NT2/D1 (cell line): Measurements from ENCODE around the gene PHLDA3.
A peak's percentile ranks its signal among the peaks of the same experiment; 100 is the strongest.
"Not testable (repeated sequence)": the region's sequence is repeated elsewhere in the genome, so short reads cannot be mapped to it uniquely, and the experiment has no call there.

Source experiments
- DNase-seq: peaks from one replicate; pipeline ENCODE4 v3.0.0-alpha.2; 2011; ENCODE audit warnings: low read depth, low spot score
- H3K27me3 ChIP-seq: 2 replicates; pipeline ENCODE4 v1.6.0; 2011; ENCODE audit warnings: mild to moderate bottlenecking; ENCODE audit not compliant: insufficient read length, insufficient read depth
- H3K36me3 ChIP-seq: 2 replicates; pipeline ENCODE4 v1.6.1; 2011; ENCODE audit warnings: mild to moderate bottlenecking, low read length, mixed read lengths; ENCODE audit not compliant: insufficient read depth, insufficient read length
- H3K4me1 ChIP-seq: 2 replicates; pipeline ENCODE4 v1.5.1; 2011; ENCODE audit not compliant: insufficient read depth, insufficient read length
- H3K4me3 ChIP-seq: 2 replicates; pipeline ENCODE4 v1.5.1; 2011; ENCODE audit warnings: low read depth; ENCODE audit not compliant: insufficient read length
- H3K9ac ChIP-seq: 2 replicates; pipeline ENCODE4 v1.6.0; 2011; ENCODE audit warnings: low read depth; ENCODE audit not compliant: insufficient read length
- H3K9me3 ChIP-seq: 2 replicates; pipeline ENCODE4 v1.5.1; 2011; ENCODE audit warnings: mild to moderate bottlenecking, low read length; ENCODE audit not compliant: insufficient read depth
- SUZ12 ChIP-seq: IDR thresholded peaks from 2 replicates; pipeline ENCODE4 v1.6.1; 2011; ENCODE audit not compliant: insufficient read length, insufficient read depth; ENCODE audit errors: extremely low read depth
- YY1 ChIP-seq: IDR thresholded peaks from 2 replicates; pipeline ENCODE4 v1.6.1; 2011; ENCODE audit not compliant: insufficient read length, insufficient read depth
- ZNF274 ChIP-seq: IDR thresholded peaks from 2 replicates; pipeline ENCODE4 v1.6.1; 2011; ENCODE audit warnings: mild to moderate bottlenecking, low read depth, low read length

Gene PHLDA3

DNA sequence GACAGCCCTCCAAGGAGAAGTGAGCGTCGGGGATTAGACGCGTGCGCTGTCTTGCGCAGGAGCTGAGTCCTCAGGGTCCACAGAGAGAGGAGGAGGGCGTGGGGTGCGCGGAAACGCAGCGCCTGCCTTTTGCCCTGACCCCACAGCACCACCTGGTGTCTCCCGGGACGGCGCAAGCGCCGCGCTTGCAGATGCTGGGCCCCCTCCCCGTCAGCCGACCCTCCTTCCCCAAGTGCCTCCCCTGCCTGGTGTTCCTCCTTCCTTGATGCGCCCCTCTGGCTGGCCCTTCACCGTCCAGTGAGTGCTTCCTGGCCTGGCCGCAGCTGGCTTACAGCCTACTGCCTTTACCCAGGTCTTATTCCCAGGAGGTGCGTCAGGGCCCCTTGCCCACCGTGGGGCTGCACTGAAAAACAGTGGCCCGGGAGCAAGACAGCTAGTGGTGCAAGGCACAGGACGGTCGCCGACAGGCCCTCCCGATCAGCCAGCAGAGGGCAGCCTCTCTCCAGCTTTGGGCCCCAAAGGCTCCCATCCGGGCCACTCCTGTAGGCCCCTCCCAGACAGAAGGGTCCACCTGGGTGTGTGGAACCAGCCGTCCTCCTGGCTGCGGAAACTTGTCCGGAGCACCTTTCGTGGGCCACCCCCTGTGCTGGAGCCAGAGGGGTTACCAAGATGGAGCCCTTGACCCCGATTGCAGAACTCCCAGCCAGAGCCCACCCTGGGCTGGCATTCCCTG is 12.9 kb upstream of the PHLDA3 start:
- DNase-seq, result peak; percentile 91
- TF ChIP-seq SUZ12, result no peak
- no peak for TF ChIP-seq YY1
- TF ChIP-seq ZNF274, result no peak
- peak overlapping the region; percentile 76 for H3K9ac ChIP-seq
- peaks cover 8% of the 10 kb centered on the region for H3K4me1 ChIP-seq
- no peaks in the 10 kb centered on the region for H3K9me3 ChIP-seq
- H3K27me3 ChIP-seq, result peaks cover 12% of the 10 kb centered on the region
- H3K36me3 ChIP-seq, result peaks cover 6% of the 10 kb centered on the region
- peak overlapping the region; percentile 47 for H3K4me3 ChIP-seq

- TF ChIP-seq ZNF274, result no peak
- no peak for TF ChIP-seq SUZ12
- no peaks in the 10 kb centered on the region for H3K9me3 ChIP-seq
- peaks cover 12% of the 10 kb centered on the region for H3K27me3 ChIP-seq
- H3K36me3 ChIP-seq, result peaks cover 6% of the 10 kb centered on the region
- peak overlapping the region; percentile 76 for H3K9ac ChIP-seq
- peaks cover 8% of the 10 kb centered on the region for H3K4me1 ChIP-seq
- H3K4me3 ChIP-seq, result peak overlapping the region; percentile 47
- no peak for DNase-seq
Measured at GRCh38 chr1:201481004-201481380, 12.0 kb upstream of the PHLDA3 start.

DNA sequence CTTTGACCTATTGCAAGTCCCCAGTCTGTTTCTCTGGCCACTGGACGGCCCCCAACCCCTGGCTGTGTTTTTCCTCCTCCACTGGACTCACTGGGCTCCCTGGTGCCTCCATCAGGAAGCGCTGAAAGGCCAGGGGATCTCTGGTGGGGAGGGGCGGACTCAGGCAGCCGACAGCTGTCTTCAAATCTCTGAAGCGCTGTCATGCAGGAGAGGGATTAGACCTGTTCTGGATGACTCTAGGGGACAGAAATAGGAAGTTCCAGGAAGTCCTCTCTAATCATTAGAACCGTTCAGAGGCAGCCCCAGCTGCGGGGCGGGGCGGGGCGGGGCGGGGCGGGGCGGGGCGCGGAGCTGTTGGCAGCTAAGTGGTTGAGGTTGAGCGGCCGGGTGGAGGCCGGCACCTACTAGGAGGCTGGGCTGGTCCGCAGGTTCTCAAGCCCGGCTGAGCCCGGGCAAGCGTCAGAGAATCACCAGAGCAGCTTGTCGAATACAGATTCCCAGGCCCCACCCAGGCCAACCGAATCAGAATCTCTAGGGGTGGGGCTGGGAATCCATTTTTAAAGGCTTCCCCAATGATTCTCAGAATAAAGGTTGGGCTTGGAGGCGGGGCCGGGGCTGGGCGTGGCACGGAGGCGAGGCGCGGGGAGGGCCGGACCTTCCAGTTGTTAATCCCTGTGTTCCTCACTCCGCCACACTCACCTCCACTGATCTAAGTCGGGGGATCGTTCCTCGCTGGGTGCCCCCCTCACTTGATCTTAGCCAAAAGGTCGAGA is 11.4 kb upstream of the PHLDA3 start:
- Histone ChIP-seq H3K27me3 (peaks cover 12% of the 10 kb centered on the region), H3K9me3 (no peaks in the 10 kb centered on the region), H3K9ac (peak overlapping the region; percentile 76), H3K4me1 (peaks cover 8% of the 10 kb centered on the region), H3K36me3 (peaks cover 6% of the 10 kb centered on the region), H3K4me3 (peak overlapping the region; percentile 47)
- peak; percentile 91 for DNase-seq
- TF ChIP-seq SUZ12, result no peak
- no peak for TF ChIP-seq ZNF274
- TF ChIP-seq YY1, result no peak

- Histone ChIP-seq H3K36me3 (peaks cover 3% of the 10 kb centered on the region), H3K4me3 (no peak overlapping the region), H3K9ac (no peak overlapping the region), H3K27me3 (peaks cover 12% of the 10 kb centered on the region), H3K4me1 (peaks cover 8% of the 10 kb centered on the region), H3K9me3 (no peaks in the 10 kb centered on the region)
- DNase-seq, result no peak
- no peak for TF ChIP-seq SUZ12
- TF ChIP-seq YY1, result no peak
- TF ChIP-seq ZNF274, result no peak
Measured at GRCh38 chr1:201479201-201479730, 10.3 kb upstream of the PHLDA3 start.

- H3K9me3 ChIP-seq, H3K36me3 ChIP-seq, DNase-seq, H3K9ac ChIP-seq, H3K4me3 ChIP-seq, H3K4me1 ChIP-seq: not testable (repeated sequence)
- H3K27me3 ChIP-seq, result peaks cover 12% of the 10 kb centered on the region
Measured at GRCh38 chr1:201478666-201479065, 9.7 kb upstream of the PHLDA3 start.

GRCh38 chr1:201476670-201477344 is 7.8 kb upstream of the PHLDA3 start:
- H3K9me3 ChIP-seq, result no peaks in the 10 kb centered on the region
- TF ChIP-seq ZNF274 (no peak), YY1 (no peak), SUZ12 (no peak)
- H3K27me3 ChIP-seq, result peaks cover 12% of the 10 kb centered on the region
- no peaks in the 10 kb centered on the region for H3K36me3 ChIP-seq
- DNase-seq, result no peak
- no peak overlapping the region for H3K4me3 ChIP-seq
- H3K4me1 ChIP-seq, result peaks cover 3% of the 10 kb centered on the region
- H3K9ac ChIP-seq, result no peak overlapping the region
